IMR-90 (cell line): ENCODE results near the gene LMX1A.

Experiments
- BHLHE40 ChIP-seq: fragments of 150-350 bp; IDR thresholded peaks from 2 replicates; pipeline ENCODE4 v1.6.1; 2016; ENCODE audit warnings: mild to moderate bottlenecking, low read depth, low read length
- CEBPB ChIP-seq: IDR thresholded peaks from 2 replicates; pipeline ENCODE4 v1.6.1; 2012; ENCODE audit warnings: low read depth, low read length, improper control_type of control experiment
- CTCF ChIP-seq: conservative IDR thresholded peaks from 2 replicates; pipeline ENCODE4 v1.5.1; 2012; ENCODE audit warnings: mild to moderate bottlenecking, low read depth, low read length, improper control_type of control experiment
- MAFK ChIP-seq: IDR thresholded peaks from 2 replicates; pipeline ENCODE4 v1.6.1; 2012; ENCODE audit warnings: low read depth, low read length, improper control_type of control experiment
- POLR2A ChIP-seq: IDR thresholded peaks from 2 replicates; pipeline ENCODE4 v1.6.1; 2012; ENCODE audit warnings: mild to moderate bottlenecking, low read depth, low read length
- RAD21 ChIP-seq: IDR thresholded peaks from 2 replicates; pipeline ENCODE4 v1.6.1; 2012; ENCODE audit warnings: low read length, improper control_type of control experiment
- RFX5 ChIP-seq: IDR thresholded peaks from 2 replicates; pipeline ENCODE4 v1.8.0; 2012; ENCODE audit warnings: low read depth, mild to moderate bottlenecking, low read length, moderate library complexity
- SMC3 ChIP-seq: fragments of 150-350 bp; IDR thresholded peaks from 2 replicates; pipeline ENCODE4 v1.6.1; 2016; ENCODE audit warnings: low read depth, mild to moderate bottlenecking, antibody characterized with exemption, low read length, moderate library complexity

GRCh38 chr1:165265196-165265838 is 91.2 kb downstream of the LMX1A start:
- TF ChIP-seq CEBPB (no peak), POLR2A (no peak), CTCF (no peak), SMC3 (no peak), RFX5 (no peak), MAFK (no peak), RAD21 (no peak), BHLHE40 (no peak)
